HepG2 (cell line): ENCODE data around the gene MRPL58. TPM values are rescaled to one million over a fixed set of nuclear protein-coding genes. Genes with fewer than 3 reads are reported as not detected.

Source experiments
- ATF6 ChIP-seq: sonication (generic); formaldehyde crosslinking; conservative IDR thresholded peaks from 2 replicates; pipeline ENCODE4 v1.4.0; 2020; ENCODE audit warnings: missing genetic modification reagents
- DNMT1 ChIP-seq: sonication (generic); formaldehyde crosslinking; IDR thresholded peaks from 2 replicates; pipeline ENCODE4 v1.5.1; 2020; ENCODE audit warnings: mild to moderate bottlenecking, missing genetic modification reagents
- HNRNPLL ChIP-seq: fragments of 200-400 bp; formaldehyde crosslinking; IDR thresholded peaks from 2 replicates; pipeline ENCODE4 v1.6.1; 2017; ENCODE audit warnings: mild to moderate bottlenecking, low read depth, low read length; ENCODE audit not compliant: poor library complexity, severe bottlenecking
- ISX ChIP-seq: sonication (generic); formaldehyde crosslinking; conservative IDR thresholded peaks from 2 replicates; pipeline ENCODE4 v1.5.0; 2020; ENCODE audit warnings: missing genetic modification reagents
- MAF1 ChIP-seq: sonication (generic); formaldehyde crosslinking; IDR thresholded peaks from 2 replicates; pipeline ENCODE4 v1.5.0; 2020; ENCODE audit warnings: missing genetic modification reagents, borderline replicate concordance
- PATZ1 ChIP-seq: sonication (generic); formaldehyde crosslinking; IDR thresholded peaks from 2 replicates; pipeline ENCODE4 v1.4.0; 2020; ENCODE audit warnings: missing genetic modification reagents
- TRIM22 ChIP-seq: fragments of 450-650 bp; IDR thresholded peaks from 2 replicates; pipeline ENCODE4 v1.6.1; 2017
- ZBTB14 ChIP-seq: sonication (generic); formaldehyde crosslinking; IDR thresholded peaks from 2 replicates; pipeline ENCODE4 v1.4.0; 2020; ENCODE audit warnings: missing genetic modification reagents
- ZMAT5 ChIP-seq: sonication (generic); formaldehyde crosslinking; IDR thresholded peaks from 2 replicates; pipeline ENCODE4 v1.5.0; 2020; ENCODE audit warnings: mild to moderate bottlenecking, low read depth, missing genetic modification reagents, borderline replicate concordance
- ZNF317 ChIP-seq: sonication (generic); formaldehyde crosslinking; IDR thresholded peaks from 2 replicates; pipeline ENCODE4 v1.5.0; 2020; ENCODE audit warnings: mild to moderate bottlenecking, missing genetic modification reagents
- ZNF33B ChIP-seq: sonication (generic); formaldehyde crosslinking; IDR thresholded peaks from 2 replicates; pipeline ENCODE4 v1.5.1; 2020; ENCODE audit warnings: mild to moderate bottlenecking, missing genetic modification reagents
- ZNF382 ChIP-seq: sonication (generic); formaldehyde crosslinking; IDR thresholded peaks from 2 replicates; pipeline ENCODE4 v1.5.0; 2020; ENCODE audit warnings: missing genetic modification reagents, mild to moderate bottlenecking, borderline replicate concordance
- ZNF530 ChIP-seq: sonication (generic); formaldehyde crosslinking; IDR thresholded peaks from 2 replicates; pipeline ENCODE4 v1.5.0; 2020; ENCODE audit warnings: low read depth, mild to moderate bottlenecking, missing genetic modification reagents
- ZNF619 ChIP-seq: sonication (generic); formaldehyde crosslinking; IDR thresholded peaks from 2 replicates; pipeline ENCODE4 v1.4.0; 2020; ENCODE audit warnings: mild to moderate bottlenecking, missing genetic modification reagents
- ZNF746 ChIP-seq: sonication (generic); formaldehyde crosslinking; IDR thresholded peaks from 2 replicates; pipeline ENCODE4 v1.8.0; 2022; ENCODE audit warnings: mild to moderate bottlenecking, missing genetic modification reagents
- ZXDC ChIP-seq: sonication (generic); formaldehyde crosslinking; IDR thresholded peaks from 2 replicates; pipeline ENCODE4 v1.5.0; 2020; ENCODE audit warnings: mild to moderate bottlenecking, missing genetic modification reagents
- polyA plus RNA-seq, 8 experiments: library from polyadenylated mRNA; depleted of rRNA in 3 of 8; stranded (reverse) in 7 of 8; unstranded in 1 of 8; fragments of >200 nt; fragmentation: Illumina TruSeq in 4 of 8; extraction: Trizol in 4 of 8; gene quantifications; 2 replicates each; pipeline versions ENCODE4 v1.2.1 to v1.2.3, GENCODE V29; 2011 to 2016; ENCODE audit warnings: low read depth in 4 of 8, missing spikeins in 1 of 8, mixed read lengths in 1 of 8; ENCODE audit not compliant: insufficient read depth in 1 of 8
- total RNA-seq, 5 experiments: library from RNA; depleted of rRNA; stranded (reverse); fragments of >200 nt; fragmentation: Illumina TruSeq; extraction: Trizol; gene quantifications; 2 replicates each; pipeline ENCODE4 v1.2.3, GENCODE V29; 2016; ENCODE audit warnings: low read depth in 1 of 5

Gene MRPL58
- total and polyA plus RNA-seq, 2 of the 13 experiments (the other 11 are each of a cell fraction or from before 2014, with no cell fraction given): 44.9 to 68.9 TPM

- TF ChIP-seq ZNF619 (peak; percentile 98), ZNF33B (CRISPR knock-in tag) (peak; percentile 91; the same call in 1 of the 2 replicates), PATZ1 (CRISPR knock-in tag) (peak; percentile 67), ATF6 (CRISPR knock-in tag) (peak; percentile 95; the same call in 1 of the 2 replicates), ZMAT5 (CRISPR knock-in tag) (no peak), ZXDC (peak; percentile 94), ISX (CRISPR knock-in tag) (no peak), ZNF530 (CRISPR knock-in tag) (no peak), DNMT1 (CRISPR knock-in tag) (no peak; the same call in 1 of the 2 replicates), ZNF382 (CRISPR knock-in tag) (no peak), ZNF746 (CRISPR knock-in tag) (peak; percentile 20; the same call in 1 of the 2 replicates), TRIM22 (no peak), ZNF317 (CRISPR knock-in tag) (peak; percentile 45; the same call in 1 of the 2 replicates), HNRNPLL (peak; percentile 80), MAF1 (CRISPR knock-in tag) (no peak), ZBTB14 (CRISPR knock-in tag) (peak; percentile 64)
These were observed 30.3 kb upstream of the MRPL58 start (continued) for GRCh38 chr17:74981979-74982662.
